GM18511 (cell line): Measurements from ENCODE around the gene FKBP8.
A peak's percentile ranks its signal among the peaks of the same experiment; 100 is the strongest.

Experiments
- ATAC-seq: cut with Tn5 transposase; IDR thresholded peaks from one replicate; pipeline ENCODE4 v1.9.1; 2021; ENCODE audit warnings: mild to moderate bottlenecking, moderate library complexity; ENCODE audit not compliant: unreplicated experiment

The FKBP8 gene

GRCh38 chr19:18522124-18522861, 21.1 kb downstream of the FKBP8 start:
- ATAC-seq: peak; percentile 87

- ATAC-seq: peak; percentile 7
Observed at GRCh38 chr19:18521692-18522123, 21.7 kb downstream of the FKBP8 start, which contains the start of gene ELL. TSS of gene ELL (minus strand) at chr19:18522070. CDS start at chr19:18522055, 15 bp downstream.

- ATAC-seq: no peak
Observed at GRCh38 chr19:18520848-18521691, 22.3 kb downstream of the FKBP8 start.

GRCh38 chr19:18519962-18520847, 23.2 kb downstream of the FKBP8 start:
- ATAC-seq: no peak

- ATAC-seq: no peak
Observed at GRCh38 chr19:18518639-18519038, 24.7 kb downstream of the FKBP8 start.

- no peak for ATAC-seq
Observed at GRCh38 chr19:18517606-18518005, 25.8 kb downstream of the FKBP8 start.

- ATAC-seq: no peak
Observed at GRCh38 chr19:18515959-18516358, 27.4 kb downstream of the FKBP8 start.

- ATAC-seq: no peak
Observed at GRCh38 chr19:18514800-18515682, 28.3 kb downstream of the FKBP8 start.

- ATAC-seq: no peak
Observed at GRCh38 chr19:18513868-18514267, 29.5 kb downstream of the FKBP8 start.

- no peak for ATAC-seq
Observed at GRCh38 chr19:18510216-18510615, 33.2 kb downstream of the FKBP8 start.

- ATAC-seq: no peak
Observed at GRCh38 chr19:18508585-18508984, 34.8 kb downstream of the FKBP8 start.

- ATAC-seq: no peak
Observed at GRCh38 chr19:18507727-18508440, 35.5 kb downstream of the FKBP8 start.

- no peak for ATAC-seq
Observed at GRCh38 chr19:18507021-18507726, 36.2 kb downstream of the FKBP8 start.

GRCh38 chr19:18506101-18506930, 37.1 kb downstream of the FKBP8 start:
- ATAC-seq: no peak

GRCh38 chr19:18504886-18505610, 38.3 kb downstream of the FKBP8 start:
- no peak for ATAC-seq

- peak; percentile 68 for ATAC-seq
Observed at GRCh38 chr19:18503971-18504885, 39.1 kb downstream of the FKBP8 start.
